Calu3 (cell line): ENCODE data around the gene MED13. TPM values are rescaled to one million over a fixed set of nuclear protein-coding genes. Genes with fewer than 3 reads are reported as not detected.
A peak's percentile ranks its signal among the peaks of the same experiment; 100 is the strongest.

Experiments
- BruUV-seq: library from RNA; stranded (reverse); fragments of 400-500 nt; replicated peaks from 2 replicates; lab custom pipeline; 2021; lab: Mats Ljungman, UMichigan
- CTCF ChIA-PET: fragments of 300-600 bp; sonication (Branson Sonifier 250); formaldehyde crosslinking; loops from one replicate; lab custom pipeline; 2022; ENCODE audit warnings: antibody characterized with exemption; lab: Charles Lee
- DNase-seq: peaks from one replicate; pipeline ENCODE4 v3.0.0; 2022
- H3K27ac Mint-ChIP-seq: one replicate; pipeline ENCODE4 v1.8.0; 2022; ENCODE audit warnings: mixed read lengths; ENCODE audit not compliant: unreplicated experiment
- H3K27me3 Mint-ChIP-seq: one replicate; pipeline ENCODE4 v1.8.0; 2022; ENCODE audit warnings: mixed read lengths; ENCODE audit not compliant: unreplicated experiment
- H3K36me3 Mint-ChIP-seq: one replicate; pipeline ENCODE4 v1.8.0; 2022; ENCODE audit warnings: mild to moderate bottlenecking, moderate library complexity, mixed read lengths; ENCODE audit not compliant: insufficient read depth, unreplicated experiment
- H3K4me1 Mint-ChIP-seq: one replicate; pipeline ENCODE4 v1.8.0; 2022; ENCODE audit warnings: mild to moderate bottlenecking, low read depth, mixed read lengths; ENCODE audit not compliant: unreplicated experiment
- H3K4me3 Mint-ChIP-seq: one replicate; pipeline ENCODE4 v1.8.0; 2022; ENCODE audit warnings: mild to moderate bottlenecking, low read depth, moderate library complexity, mixed read lengths; ENCODE audit not compliant: unreplicated experiment
- H3K9me3 Mint-ChIP-seq: one replicate; pipeline ENCODE4 v1.8.0; 2022; ENCODE audit warnings: low read depth, mixed read lengths; ENCODE audit not compliant: unreplicated experiment
- CTCF ChIP-seq: fragments of 200-600 bp; IDR thresholded peaks from one replicate; pipeline ENCODE4 v1.8.0; 2022; ENCODE audit warnings: antibody characterized with exemption; ENCODE audit not compliant: unreplicated experiment
- intact Hi-C: fragments of 100-400 bp; cut with micrococcal nuclease; formaldehyde crosslinking; loops from one replicate; pipeline ENCODE4 v1.10.0; 2022; ENCODE audit not compliant: unreplicated experiment
- total RNA-seq: library from RNA; stranded (reverse); gene quantifications from 2 replicates; pipeline ENCODE4 v1.2.3, GENCODE V29; 2022

Gene MED13
- total RNA-seq, 1 experiment from 2014 or later = 50.2 TPM

- peaks cover 37% of the 10 kb centered on the region for H3K36me3 Mint-ChIP-seq
- CTCF ChIA-PET = no interaction called here
- H3K27me3 Mint-ChIP-seq = no peaks in the 10 kb centered on the region
- intact Hi-C loops = loop anchor here (10.0 kb wide), 1 partner anchor 193 kb away; no protein-coding TSS in a partner anchor
- no peak for TF ChIP-seq CTCF
- H3K27ac Mint-ChIP-seq = no peak overlapping the region
- H3K4me1 Mint-ChIP-seq = peaks cover 28% of the 10 kb centered on the region
- peak overlapping the region; percentile 17 for H3K4me3 Mint-ChIP-seq
- BruUV-seq = no TSS peak
- DNase-seq = no peak
- no peaks in the 10 kb centered on the region for H3K9me3 Mint-ChIP-seq
Measured at GRCh38 chr17:62067165-62068145, 2.4 kb upstream of the MED13 start.

GRCh38 chr17:62065611-62066468, 762 bp upstream of the MED13 start:
- Mint-ChIP-seq H3K4me1 (peaks cover 33% of the 10 kb centered on the region), H3K27me3 (no peaks in the 10 kb centered on the region), H3K9me3 (no peaks in the 10 kb centered on the region), H3K27ac (peak overlapping the region; percentile 90), H3K4me3 (peak overlapping the region; percentile 95), H3K36me3 (peaks cover 41% of the 10 kb centered on the region)
- DNase-seq = peak; percentile 95
- no TSS peak for BruUV-seq
- intact Hi-C loops = loop anchor here (10.0 kb wide), 1 partner anchor 191 kb away; no protein-coding TSS in a partner anchor
- peak; percentile 37 for TF ChIP-seq CTCF
- CTCF ChIA-PET = interaction anchor here (0.5 to 1.6 kb wide), 5 partner anchors 13 to 1292 kb away, joined by 3 to 23 read pairs (median 5); no protein-coding TSS in a partner anchor

GRCh38 chr17:62064029-62064790, 868 bp downstream of the MED13 start:
- Mint-ChIP-seq H3K27me3 (no peaks in the 10 kb centered on the region), H3K4me3 (peak overlapping the region; percentile 95), H3K4me1 (peaks cover 39% of the 10 kb centered on the region), H3K36me3 (peaks cover 46% of the 10 kb centered on the region), H3K9me3 (no peaks in the 10 kb centered on the region), H3K27ac (peak overlapping the region; percentile 91)
- TF ChIP-seq CTCF = no peak
- intact Hi-C loops = loop anchor here (10.0 kb wide), 1 partner anchor 189 kb away; no protein-coding TSS in a partner anchor
- BruUV-seq = no TSS peak
- CTCF ChIA-PET = interaction anchor here (1.0 kb wide), 2 partner anchors 11 to 45 kb away, joined by 4 read pairs; no protein-coding TSS in a partner anchor
- no peak for DNase-seq
